CMK (cell line): Measurements from ENCODE around the gene PLSCR2.
"Not testable (repeated sequence)": the region's sequence is repeated elsewhere in the genome, so short reads cannot be mapped to it uniquely, and the experiment has no call there.

ENCODE experiments used
- DNase-seq: peaks from one replicate; pipeline ENCODE4 v3.0.0-alpha.2; 2010; ENCODE audit warnings: low read depth

The PLSCR2 gene

DNA sequence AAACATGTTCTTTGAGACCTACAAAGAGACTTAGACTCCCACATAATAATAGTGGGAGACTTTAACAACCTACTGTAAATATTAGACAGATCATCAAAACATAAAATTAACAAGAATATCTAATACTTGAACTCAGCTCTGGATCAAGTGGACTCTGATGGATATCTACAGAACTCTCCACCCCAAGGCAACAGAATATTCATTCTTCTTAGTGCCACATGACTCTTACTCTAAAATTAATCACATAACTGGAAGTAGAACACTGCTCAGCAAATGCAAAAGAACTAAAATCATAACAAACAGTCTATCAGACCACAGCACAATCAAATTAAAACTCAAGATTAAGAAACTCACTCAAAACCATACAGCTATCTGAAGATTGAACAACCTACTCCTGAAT lies 15.9 kb upstream of the PLSCR2 start:
- no peak for DNase-seq

DNA sequence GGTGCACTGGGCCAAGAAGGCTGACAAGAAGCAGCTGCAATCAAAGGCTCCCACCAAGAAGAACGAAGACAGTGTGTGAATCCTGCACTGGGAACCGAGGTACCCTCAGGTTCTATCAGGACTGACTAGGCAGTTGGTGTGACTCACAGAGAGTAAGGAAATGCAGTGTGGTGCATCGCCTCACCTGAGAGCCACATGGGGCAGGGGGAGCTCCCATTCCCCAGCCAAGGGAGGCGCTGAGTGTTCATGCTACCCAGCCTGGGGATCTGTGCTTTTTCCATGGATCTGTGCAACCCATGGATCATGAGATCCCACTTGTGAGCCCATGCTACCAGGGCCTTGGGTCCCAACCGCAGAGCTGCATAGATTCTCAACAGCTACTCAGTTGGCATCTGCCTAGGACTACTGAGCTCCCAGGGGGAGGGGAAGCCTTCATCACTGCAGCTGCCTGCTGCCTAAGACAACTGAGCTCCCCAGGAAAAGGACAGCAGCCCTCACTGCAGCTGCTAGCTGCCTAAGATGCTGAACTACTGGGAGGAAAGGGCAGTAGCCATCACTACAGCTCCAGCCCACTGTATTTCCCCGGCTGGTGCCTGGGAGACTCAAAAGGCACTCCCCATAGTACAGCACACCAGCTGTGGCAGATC lies 6.9 kb upstream of the PLSCR2 start:
- no peak for DNase-seq

DNA sequence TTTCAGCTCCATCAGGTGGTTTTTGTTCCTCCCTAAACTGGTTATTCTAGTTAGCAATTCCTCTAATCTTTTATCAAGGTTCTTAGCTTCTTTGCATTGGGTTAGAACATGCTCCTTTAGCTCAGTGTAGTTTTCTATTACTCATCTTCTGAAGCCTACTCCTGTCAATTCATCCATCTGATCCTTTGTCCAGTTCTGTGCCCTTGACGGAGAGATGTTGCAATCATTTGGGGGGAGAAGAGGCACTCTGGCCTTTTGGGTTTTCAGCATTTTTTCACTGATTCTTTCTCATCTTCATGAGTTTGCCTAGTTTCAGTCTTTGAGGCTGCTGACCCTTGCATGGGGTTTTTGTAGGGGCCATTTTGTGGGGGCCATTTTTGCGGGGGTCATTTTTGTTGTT lies 5.6 kb upstream of the PLSCR2 start:
- DNase-seq = not testable (repeated sequence)

GRCh38 chr3:146473726-146474125 lies 4.4 kb upstream of the PLSCR2 start:
- DNase-seq = no peak

DNA sequence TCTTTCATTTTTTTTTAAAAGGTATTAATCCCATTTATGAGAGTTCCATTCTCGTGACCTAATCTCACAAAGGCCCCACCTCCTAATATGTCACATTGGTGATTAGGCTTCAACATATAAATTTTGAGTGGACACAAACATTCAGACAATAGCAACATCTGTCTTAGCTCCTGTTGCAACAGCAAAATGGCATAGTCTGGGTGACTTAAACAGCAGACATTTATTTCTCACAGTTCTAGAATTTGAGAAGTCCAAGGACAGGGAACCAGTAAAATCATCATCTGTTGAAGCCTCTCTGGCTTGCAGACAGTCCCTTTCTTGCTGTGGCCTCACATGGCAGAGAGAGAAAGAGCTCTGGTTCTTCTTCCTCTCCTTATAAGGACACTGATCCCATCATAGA lies 3.2 kb upstream of the PLSCR2 start:
- DNase-seq = no peak

- no peak for DNase-seq
These were observed 1.7 kb upstream of the PLSCR2 start for GRCh38 chr3:146471012-146471411.

- no peak for DNase-seq
These were observed 1.1 kb upstream of the PLSCR2 start for GRCh38 chr3:146470425-146470990.

- no peak for DNase-seq
These were observed 651 bp downstream of the PLSCR2 start for GRCh38 chr3:146468671-146469149.

DNA sequence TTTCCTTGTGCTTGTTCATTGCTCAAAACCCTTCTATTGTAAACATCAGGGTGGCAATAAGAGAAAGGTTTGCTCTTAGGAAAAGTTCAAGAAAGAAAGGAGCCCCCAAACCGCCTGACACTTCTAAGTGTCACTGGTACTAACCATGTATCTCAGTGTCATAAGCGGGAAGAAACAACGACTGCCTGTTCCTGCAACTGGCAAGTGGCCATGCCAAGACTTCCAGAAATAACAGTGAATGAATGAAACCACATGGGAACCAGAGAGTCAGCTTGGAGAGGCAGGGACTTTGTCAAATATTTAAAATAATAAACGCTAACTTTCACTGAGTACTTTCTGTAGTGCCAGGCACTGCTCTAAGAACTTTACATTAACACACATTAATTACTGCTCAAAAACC lies 1.1 kb downstream of the PLSCR2 start:
- DNase-seq = no peak

- no peak for DNase-seq
These were observed 2.8 kb downstream of the PLSCR2 start for GRCh38 chr3:146466604-146467003.

DNA sequence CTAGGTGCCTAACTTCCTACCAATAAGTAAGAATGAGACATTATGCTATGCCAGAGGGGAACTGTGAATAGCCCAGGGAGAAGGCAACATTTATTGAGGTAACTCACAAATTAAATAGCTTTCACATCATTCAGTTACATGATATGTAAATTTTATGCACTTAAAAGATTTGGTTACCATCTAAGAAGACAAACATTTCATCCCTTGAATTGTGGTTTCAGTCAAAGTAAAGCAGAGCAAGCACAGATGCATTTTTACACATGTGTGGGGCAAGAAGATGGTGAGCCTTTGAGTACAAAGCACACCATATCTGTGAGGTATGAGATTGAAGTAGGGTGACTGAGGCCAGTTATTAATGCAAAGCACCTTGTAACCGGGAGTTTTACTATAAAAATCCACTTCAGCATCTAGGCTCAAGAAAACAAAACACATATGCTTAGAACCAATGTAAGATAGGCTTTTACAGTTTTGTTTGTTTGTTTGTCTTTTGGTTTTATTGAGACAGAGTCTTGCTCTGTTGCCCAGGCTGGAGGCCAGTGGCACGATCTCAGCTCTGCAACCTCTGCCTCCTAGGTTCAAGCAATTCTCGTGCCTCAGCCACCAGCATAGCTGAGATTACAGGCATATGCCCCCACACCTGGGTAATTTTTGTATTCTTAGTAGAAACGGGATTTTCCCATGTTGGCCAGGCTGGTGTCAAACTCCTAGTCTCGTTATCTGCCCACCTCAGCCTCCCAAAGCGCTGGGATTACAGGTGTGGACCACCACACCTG lies 3.5 kb downstream of the PLSCR2 start:
- DNase-seq = no peak

GRCh38 chr3:146464783-146465182 lies 4.6 kb downstream of the PLSCR2 start:
- DNase-seq = no peak

DNA sequence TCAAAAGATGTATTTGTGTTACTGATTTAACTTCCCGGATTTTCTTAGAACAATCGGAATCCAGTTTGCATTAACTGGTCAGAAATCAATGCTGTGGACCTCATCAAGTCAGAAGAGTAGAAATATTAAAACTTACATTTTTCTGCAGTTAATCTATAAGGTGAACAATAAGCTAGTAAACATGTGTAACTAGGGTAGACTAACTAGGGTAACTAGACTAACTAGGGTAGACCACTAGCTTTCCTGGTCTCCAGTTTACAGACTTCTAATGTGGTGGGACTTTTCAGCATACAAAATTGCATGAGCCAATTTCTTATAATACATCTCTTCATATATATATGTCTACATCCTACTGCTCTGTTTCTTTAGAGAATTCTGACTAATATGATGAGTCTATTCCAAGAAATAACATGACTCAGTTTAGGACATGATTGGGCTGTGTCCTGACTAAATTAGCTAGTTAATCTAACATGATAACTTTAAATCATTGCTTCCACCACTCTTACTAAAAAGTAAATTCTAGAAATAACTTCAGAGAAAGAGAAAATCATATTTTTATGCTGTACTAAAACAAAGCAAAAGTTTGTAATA lies 5.3 kb downstream of the PLSCR2 start:
- no peak for DNase-seq

DNA sequence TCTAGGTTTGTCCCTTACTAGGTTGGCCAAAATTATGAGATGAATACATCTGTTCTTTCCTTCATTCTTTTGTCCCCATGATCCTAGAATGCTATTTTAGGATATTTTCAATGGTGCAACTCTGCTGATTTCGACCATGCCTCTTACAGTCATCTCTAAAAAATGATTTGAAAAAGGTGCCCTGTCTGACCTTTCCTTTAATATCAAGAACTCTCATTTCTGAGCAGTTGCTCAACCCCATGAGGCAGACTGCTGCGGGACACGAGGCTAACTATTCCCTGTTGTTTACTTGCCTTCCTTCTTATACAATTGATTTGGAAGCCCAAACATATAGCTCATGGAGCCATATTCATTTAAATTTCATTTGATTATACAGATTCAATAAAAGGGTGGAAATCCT lies 14.6 kb downstream of the PLSCR2 start:
- DNase-seq = no peak

DNA sequence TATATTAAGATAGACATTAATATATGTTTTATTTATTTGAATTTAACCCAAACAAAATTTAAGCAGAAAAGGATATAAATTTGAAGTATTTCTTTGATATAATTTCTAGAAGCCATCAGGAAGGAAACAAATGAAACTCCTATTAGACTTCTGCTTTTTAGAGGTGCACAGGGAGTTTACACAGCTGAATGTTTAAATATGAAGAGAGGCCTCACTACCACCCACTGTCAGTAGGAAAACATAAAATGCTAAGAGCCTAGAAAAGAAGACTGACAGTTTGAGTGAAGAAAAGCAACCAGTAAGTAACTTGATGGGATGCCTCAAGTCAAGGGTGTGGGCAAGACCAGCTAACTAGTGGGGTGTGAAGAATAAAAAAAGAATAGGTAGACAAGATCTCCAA lies 19.7 kb downstream of the PLSCR2 start:
- no peak for DNase-seq

GRCh38 chr3:146449076-146449475 lies 20.3 kb downstream of the PLSCR2 start:
- no peak for DNase-seq

DNA sequence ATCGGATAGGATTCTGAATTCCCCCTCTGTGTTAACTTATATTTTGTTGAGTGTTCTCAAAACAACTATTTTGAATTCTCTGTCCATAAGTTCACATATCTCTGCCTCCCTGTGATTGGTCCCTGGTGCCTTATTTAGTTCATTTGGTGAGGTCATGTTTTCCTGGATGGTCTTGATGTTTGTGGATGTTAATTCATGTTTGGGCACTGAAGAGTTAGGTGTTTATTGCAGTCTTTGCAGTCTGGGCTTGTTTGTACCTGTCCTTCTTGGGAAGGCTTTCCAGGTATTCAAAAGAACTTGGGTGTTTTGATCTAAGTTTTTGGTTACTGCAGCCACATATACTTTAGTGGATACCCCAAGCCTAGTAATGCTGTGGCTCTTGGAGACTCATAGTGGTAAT lies 23.3 kb downstream of the PLSCR2 start:
- no peak for DNase-seq

- not testable (repeated sequence) for DNase-seq
These were observed 29.1 kb downstream of the PLSCR2 start for GRCh38 chr3:146440310-146440709.

DNA sequence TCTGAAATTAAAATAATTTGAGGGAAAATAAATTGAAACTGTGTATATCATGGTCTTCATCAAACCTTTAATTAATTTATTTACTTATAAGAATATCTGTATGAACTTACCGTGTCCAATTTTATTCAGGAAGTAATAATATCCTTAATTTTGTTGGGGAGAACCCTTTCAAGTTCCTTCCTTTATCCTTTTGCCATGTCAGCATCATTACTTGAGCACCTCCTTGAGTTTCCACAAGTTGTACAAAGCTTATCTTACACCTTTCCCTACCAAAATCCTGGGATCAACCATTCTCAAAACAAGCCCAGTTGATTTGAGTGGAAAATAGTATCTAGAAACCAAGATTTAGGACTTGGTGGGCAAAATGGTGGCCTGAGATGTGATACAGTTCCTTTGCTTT lies 37.3 kb downstream of the PLSCR2 start:
- DNase-seq = no peak

DNA sequence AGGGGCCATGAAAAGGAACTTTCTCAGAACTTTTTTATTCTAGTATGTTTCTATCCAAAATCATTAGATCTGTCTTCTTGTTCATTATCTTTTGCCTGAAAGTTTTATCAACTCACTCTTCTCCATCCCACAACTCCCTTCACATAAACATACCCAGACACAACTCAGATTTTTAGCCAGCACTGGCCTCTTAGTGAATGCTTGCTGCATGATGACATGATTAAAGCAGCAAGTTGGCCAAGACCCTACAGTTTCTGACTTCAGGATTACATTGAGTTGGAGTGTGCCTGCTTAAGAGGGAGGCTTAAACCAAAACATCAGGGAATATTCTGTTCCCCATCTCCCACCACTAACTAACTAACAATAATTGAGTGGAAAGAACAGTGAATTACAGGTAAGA lies 38.1 kb downstream of the PLSCR2 start:
- no peak for DNase-seq

DNA sequence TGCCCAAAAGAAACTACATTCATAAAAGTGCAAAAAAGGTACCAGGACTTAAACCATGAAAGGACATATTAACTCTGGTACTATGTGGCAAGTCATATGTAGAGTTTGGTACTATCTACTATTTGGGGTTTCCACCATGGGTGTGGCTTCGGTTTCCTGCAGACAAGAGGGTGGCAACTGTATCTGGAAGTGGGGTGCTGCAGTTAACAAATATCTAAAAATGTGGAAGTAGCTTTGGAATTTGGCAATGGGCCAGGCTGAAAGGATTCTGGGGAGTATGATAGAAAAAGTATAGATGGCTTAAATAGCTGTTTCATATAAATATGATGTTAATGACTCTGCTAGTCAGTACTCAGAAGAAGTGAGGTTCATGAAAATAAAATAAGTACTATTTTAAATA lies 44.0 kb downstream of the PLSCR2 start:
- no peak for DNase-seq

- DNase-seq = no peak
These were observed 47.3 kb downstream of the PLSCR2 start for GRCh38 chr3:146421819-146422759.
